ENCODE data around the gene ABR. TPM values are rescaled to one million over a fixed set of nuclear protein-coding genes. Genes with fewer than 3 reads are reported as not detected.

ABR gene
- total RNA-seq, 4 donors from 2014 or later, result 35.4 to 192 (median 138) TPM

GRCh38 chr17:1149869-1150268, 29.9 kb downstream of the ABR start:
- TF ChIP-seq POLR2A (IDR thresholded peaks at IDR 0.05) (no peak), CTCF (IDR thresholded peaks at IDR 0.05) (no peak)
- Histone ChIP-seq H3K4me3 (no peak overlapping the region), H3K4me1 (no peaks in the 10 kb centered on the region), H3K9me3 (no peaks in the 10 kb centered on the region), H3K36me3 (no peaks in the 10 kb centered on the region), H3K27ac (no peak overlapping the region), H3K27me3 (no peaks in the 10 kb centered on the region)
- intact Hi-C loops (cut with DNase I; ENCODE audit: low total_unique reads), result no loop called here
- DNase-seq, result no peak

DNA sequence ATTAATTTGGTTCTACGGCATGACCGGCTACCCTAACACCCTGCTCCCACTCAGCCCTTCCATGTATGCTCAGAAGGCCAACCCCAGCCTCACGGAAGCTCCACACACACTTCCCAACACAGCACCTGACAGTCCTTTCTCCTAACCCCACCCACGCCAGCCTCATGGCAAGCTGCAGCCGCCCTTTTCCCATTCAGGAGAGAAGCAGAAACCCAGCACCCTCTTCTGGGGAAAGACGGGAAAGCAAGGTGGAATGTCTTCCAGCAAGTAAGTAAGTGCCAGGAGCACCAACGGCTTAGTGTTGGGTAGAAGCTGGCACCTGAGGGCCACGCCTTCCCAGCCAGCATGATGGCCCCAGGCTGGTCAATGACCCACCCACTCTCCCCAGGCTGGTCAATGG, 32.1 kb downstream of the ABR start:
- no peak for DNase-seq
- intact Hi-C loops (cut with DNase I; ENCODE audit: low total_unique reads), result no loop called here
- TF ChIP-seq POLR2A (IDR thresholded peaks at IDR 0.05) (no peak), CTCF (IDR thresholded peaks at IDR 0.05) (no peak)
- Histone ChIP-seq H3K4me3 (no peak overlapping the region), H3K36me3 (no peaks in the 10 kb centered on the region), H3K27ac (no peak overlapping the region), H3K27me3 (no peaks in the 10 kb centered on the region), H3K9me3 (no peaks in the 10 kb centered on the region), H3K4me1 (no peaks in the 10 kb centered on the region)

DNA sequence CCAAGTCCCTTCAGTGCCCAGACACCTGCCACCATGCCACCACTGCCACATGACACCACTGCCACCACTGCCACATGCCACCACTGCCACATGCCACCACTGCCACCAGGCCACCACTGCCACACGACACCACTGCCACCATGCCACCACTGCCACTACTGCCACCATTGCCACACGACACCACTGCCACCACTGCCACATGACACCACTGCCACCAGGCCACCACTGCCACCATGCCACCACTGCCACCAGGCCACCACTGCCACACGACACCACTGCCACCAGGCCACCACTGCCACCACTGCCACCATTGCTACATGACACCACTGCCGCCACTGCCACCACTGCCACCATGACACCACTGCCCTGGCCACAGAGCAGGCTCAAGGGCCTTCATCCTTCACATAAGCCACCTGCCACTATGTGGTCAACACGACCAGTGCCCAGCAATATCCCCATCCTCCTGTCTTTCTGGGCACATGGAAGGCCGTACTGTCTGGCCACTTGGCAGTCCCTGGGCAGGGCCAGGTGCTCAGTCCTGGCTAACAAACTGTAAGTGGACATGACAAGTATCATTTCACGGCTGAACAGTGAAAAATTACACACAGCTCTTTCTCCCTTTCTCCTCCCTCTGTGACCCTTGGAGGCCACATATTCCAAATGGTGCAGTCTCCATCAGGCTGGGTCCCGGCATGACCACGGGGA, 33.1 kb downstream of the ABR start:
- H3K27me3 ChIP-seq, result no peaks in the 10 kb centered on the region

DNA sequence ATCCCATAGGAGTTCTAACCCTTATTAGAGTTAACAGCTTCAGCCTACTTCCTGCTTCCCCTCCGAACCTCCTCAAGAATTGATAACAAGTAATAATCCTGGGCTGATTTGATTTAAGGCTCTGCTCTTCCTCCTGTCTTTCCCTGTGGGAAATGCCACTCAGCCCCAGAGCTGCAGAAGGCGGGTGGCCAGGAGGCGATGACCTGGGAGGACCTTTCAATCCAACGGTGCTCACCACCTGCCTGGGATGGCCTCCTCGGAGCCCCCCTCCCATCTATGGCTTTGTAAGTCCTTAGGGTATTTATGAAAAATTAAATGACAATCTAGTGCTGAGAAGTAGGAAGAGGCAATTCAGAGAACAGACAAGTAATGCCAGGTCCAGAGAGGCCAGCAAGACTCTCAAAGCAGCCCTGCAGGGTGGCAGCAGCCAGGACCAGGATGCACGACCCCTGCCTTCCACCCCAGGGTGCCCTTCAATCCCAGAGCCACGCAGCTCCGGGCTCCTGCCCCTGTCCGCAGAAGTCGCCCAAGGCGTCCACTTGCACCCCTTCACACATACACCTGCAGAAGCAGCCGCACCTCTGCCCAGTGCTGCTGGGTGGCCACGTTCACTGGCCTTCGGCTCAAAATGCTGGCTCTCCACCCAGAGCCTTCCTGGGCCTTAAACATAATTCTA, 34.3 kb downstream of the ABR start:
- DNase-seq, result no peak
- Histone ChIP-seq H3K4me3 (no peak overlapping the region), H3K27ac (no peak overlapping the region), H3K4me1 (no peaks in the 10 kb centered on the region), H3K27me3 (no peaks in the 10 kb centered on the region), H3K36me3 (no peaks in the 10 kb centered on the region), H3K9me3 (no peaks in the 10 kb centered on the region)
- intact Hi-C loops (cut with DNase I; ENCODE audit: low total_unique reads), result no loop called here
- TF ChIP-seq POLR2A (IDR thresholded peaks at IDR 0.05) (no peak), CTCF (IDR thresholded peaks at IDR 0.05) (no peak)

More for the DNA sequence above, 33.1 kb downstream of the ABR start:
- Histone ChIP-seq H3K4me1 (no peaks in the 10 kb centered on the region), H3K27ac (no peak overlapping the region), H3K9me3 (no peaks in the 10 kb centered on the region), H3K4me3 (no peak overlapping the region), H3K36me3 (no peaks in the 10 kb centered on the region)
- intact Hi-C loops (cut with DNase I; ENCODE audit: low total_unique reads), result no loop called here
- no peak for DNase-seq
- TF ChIP-seq POLR2A (IDR thresholded peaks at IDR 0.05) (no peak), CTCF (IDR thresholded peaks at IDR 0.05) (no peak)

DNA sequence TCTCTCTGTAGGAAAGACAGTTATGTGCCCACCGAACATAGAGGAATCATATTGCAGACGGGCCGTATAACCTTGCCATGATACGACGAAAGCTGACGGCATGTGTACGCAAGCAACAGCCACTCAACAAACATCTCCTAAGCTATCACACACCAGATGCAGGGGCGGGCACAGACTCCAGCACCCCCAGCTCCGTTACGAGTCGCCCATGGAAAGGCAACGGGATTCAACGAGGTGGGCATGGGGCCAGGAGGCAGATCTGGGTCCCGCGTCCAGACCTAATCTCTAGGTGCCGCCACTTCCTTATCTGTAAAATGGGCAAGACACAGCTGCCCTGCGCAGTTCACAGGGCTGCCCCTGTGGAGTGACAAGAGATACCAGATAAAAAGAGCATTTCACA, 35.6 kb downstream of the ABR start:
- no peaks in the 10 kb centered on the region for H3K4me1 ChIP-seq
- no peak overlapping the region for H3K4me3 ChIP-seq
- H3K27me3 ChIP-seq, result no peaks in the 10 kb centered on the region
- H3K27ac ChIP-seq, result no peak overlapping the region
- intact Hi-C loops (cut with DNase I; ENCODE audit: low total_unique reads), result no loop called here
- TF ChIP-seq CTCF (IDR thresholded peaks at IDR 0.05), result no peak
- no peak for TF ChIP-seq POLR2A (IDR thresholded peaks at IDR 0.05)
- no peaks in the 10 kb centered on the region for H3K9me3 ChIP-seq
- H3K36me3 ChIP-seq, result no peaks in the 10 kb centered on the region
- no peak for DNase-seq
